HT-29 (cell line): Measurements from ENCODE around the gene IGLL5. TPM values are rescaled to one million over a fixed set of nuclear protein-coding genes. Genes with fewer than 3 reads are reported as not detected.
"Not testable (repeated sequence)": the region's sequence is repeated elsewhere in the genome, so short reads cannot be mapped to it uniquely, and the experiment has no call there.

Source experiments
- DNase-seq: peaks from one replicate; pipeline ENCODE4 v3.0.0-alpha.2; 2015; ENCODE audit warnings: low spot score
- total RNA-seq: library from RNA; depleted of rRNA; stranded (reverse); fragments of >200 nt; shearing (Covaris generic); gene quantifications from 2 replicates; pipeline ENCODE4 v1.2.3, GENCODE V29; 2014

IGLL5 gene
- total RNA-seq, 1 experiment from 2014 or later: not detected

- DNase-seq: not testable (repeated sequence)
These were observed 13.1 kb downstream of the IGLL5 start for GRCh38 chr22:22900527-22901205.

DNA sequence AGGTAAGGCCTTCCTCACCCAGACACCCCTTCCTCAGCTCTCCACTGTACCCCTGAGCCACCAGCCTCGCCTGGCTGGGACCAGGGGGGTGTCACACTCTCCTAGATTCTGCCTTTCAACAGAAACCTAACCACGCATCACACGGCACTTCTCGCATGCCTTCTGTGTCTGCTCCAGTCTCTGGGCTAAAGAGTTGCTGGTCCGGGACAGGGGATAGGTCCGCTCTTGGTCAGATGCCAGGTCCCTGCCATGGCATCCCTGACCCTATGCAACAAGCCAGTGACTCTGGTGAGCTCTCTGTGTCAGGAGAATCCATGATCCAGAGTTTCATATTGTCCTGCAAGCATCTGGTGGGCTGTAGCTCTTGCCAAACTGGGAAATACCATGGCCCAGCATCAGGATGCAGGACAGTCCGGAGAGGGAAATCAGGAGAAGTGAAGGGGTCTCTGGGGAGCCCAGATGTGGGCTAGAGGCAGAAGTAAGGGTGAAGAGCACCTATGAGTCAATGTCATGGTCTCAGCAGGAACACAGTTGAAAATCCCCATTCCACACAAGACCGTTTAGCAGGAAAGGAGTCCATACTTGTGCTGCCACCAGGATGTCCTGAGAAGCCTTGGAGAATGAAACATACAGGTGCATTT lies 14.1 kb downstream of the IGLL5 start:
- no peak for DNase-seq

DNA sequence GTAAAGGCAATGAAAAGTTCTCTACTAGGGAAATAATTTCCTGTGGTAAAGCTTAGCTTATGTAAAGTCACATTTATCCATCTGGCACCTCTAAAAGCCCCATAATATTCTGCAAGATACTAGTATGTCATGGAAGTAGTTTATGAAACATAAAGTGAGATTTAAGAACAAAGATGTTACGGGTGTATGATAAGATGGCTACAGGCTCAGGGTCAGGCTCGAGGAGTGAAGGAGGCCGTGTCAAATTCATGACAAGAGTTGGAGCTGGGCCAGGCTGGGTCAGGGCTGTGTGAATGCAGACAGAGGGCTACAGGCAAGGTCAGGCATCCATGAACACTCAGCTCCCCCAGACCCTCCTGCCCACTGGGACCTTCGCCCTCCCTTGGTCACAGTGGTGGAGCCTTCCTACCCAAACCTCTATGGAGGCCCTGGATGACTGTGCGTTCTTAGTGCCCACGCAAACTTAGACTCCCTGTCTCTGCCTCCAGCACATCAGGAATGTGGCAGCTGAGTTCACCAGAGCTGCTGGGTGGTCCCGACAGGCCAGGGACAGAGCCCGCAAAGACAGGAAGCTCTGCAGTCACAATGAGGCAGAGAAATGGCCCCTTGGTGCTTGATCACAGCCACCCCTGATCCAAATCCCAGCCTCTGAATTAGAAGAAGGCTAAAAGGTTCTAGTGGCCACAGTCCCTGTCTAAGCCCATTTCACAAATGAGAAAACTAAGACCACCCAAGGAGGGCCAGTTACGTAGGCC lies 14.8 kb downstream of the IGLL5 start:
- no peak for DNase-seq

DNA sequence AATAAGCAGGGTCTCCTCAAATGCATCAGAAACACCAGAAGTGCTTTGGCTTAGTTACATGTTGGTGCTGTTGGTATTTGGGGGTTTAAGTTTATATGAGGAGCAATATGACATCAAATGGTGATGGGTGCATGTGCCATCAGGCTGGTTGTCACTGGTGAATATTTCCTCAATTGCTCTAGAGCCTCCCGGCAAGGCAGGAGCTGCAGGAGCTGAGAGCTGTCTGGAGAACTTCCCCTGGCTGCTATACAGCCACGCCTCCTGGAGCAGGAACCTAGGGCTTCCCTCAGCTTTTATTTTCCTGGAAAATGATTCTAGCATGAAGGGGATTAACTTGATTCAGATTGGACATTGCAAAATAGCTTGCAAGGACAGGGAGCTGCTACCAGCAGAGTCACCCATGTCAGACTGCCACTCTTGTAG lies 15.8 kb downstream of the IGLL5 start:
- DNase-seq: no peak

GRCh38 chr22:22903781-22904192 lies 16.2 kb downstream of the IGLL5 start:
- not testable (repeated sequence) for DNase-seq

DNA sequence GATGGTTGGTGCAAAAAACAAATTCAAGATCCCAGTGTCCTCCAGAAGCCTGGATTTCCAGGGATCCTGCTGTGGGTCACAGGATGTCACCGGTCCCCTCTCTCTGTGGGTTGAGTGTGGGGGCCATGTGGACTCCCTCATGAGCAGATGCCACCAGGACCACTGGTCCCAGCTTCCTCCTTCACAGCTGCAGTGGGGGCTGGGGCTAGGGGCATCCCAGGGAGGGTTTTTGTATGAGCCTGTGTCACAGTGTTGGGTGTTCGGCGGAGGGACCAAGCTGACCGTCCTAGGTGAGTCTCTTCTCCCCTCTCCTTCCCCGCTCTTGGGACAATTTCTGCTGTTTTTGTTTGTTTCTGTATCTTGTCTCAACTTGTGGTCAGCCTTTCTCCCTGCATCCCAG lies 17.1 kb downstream of the IGLL5 start:
- not testable (repeated sequence) for DNase-seq

GRCh38 chr22:22906391-22906790 lies 18.8 kb downstream of the IGLL5 start:
- not testable (repeated sequence) for DNase-seq

GRCh38 chr22:22906907-22907550 lies 19.4 kb downstream of the IGLL5 start:
- DNase-seq: no peak

DNA sequence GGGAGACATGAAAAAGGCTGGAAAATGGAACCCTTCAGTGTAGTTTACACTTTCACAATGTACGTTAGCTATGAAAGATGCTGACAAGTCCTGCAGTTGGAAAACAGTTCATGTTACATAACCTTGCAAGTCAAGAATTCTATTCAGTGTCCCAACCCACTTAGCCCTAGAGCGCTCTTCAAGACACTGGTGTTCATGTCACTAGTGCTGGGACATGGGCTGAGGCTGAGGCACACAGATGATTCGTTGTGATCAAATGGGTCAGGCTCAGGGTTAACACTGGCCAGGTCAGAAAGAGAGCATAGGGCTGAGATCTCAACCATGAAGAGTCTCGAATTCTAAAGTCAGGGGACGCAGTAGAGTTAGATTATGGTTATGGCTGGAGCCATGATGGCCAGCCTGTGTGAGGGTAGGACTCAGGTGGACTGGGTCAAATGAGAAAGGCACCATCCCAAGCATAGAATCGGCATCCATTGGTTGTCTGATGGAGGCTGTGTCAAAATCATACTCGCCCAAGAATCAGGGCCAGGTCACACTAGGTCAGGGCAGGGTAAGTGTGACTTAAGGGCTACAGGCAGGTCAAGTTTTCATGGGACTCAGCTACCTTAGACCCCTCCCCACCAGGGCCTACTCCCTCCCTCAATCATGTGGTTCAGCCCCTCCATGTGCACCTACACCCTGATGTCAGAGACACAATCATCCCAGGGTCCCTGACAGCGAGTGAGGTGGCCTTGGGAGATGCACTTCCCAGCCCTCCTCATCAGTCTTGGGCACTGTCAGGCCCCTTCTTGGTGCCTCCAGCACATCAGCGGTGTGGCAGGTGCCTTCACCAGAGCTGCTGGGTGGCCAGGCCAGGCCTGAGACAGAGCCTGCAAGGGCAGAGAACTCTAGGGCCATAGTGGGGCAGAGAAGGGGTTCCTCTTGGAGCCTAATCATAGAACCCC lies 20.2 kb downstream of the IGLL5 start:
- no peak for DNase-seq

DNA sequence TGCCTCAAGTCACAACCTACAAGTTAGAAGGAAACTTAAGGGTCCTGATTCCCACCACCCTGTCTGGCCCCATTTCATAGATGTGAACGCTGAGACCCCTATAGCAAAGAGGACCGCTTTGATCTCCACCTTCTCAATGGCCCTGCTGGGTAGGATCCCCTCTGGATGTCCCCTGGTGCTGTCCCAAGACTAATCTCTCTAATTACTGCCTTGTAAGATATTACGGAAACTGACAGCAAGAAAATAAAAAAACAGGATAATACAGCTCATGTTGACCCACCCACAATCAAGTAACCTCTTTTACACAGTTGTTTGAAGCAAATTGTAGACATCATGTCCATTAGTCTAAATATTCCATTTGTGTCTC lies 20.9 kb downstream of the IGLL5 start:
- DNase-seq: no peak

DNA sequence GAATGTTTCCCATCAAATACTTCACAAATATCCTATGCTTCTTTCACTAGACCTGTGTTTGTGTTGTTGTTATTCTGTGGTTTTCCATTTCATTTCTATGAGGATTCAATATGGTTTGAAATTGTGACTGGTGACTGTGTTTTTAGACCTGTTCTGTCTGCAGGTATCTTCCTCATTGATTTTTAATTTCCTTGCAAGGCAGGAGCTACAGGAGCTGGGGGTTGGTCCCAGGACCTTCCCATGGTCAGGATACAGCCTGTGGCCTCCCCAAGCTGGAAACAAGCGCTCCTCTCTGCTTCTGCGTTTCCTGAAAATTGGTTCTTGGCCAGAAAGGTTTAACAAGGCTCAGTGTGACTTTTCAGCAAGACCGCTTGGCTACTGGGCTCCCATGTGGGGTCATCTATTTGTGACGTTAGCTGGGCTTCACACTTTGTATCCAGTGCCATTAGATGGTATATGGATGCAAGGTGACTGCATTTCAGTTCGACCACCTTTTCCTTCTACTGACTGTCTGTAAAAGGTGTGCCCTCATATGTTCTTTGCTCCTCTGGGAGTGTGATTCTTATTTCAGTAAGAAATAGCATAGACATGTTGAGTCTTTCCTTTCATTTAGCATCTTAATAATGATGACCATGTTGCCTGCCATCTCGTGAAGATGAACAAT lies 21.5 kb downstream of the IGLL5 start:
- no peak for DNase-seq

- DNase-seq: no peak
These were observed 22.1 kb downstream of the IGLL5 start for GRCh38 chr22:22909605-22910271.

GRCh38 chr22:22910272-22911240 lies 22.9 kb downstream of the IGLL5 start:
- no peak for DNase-seq

GRCh38 chr22:22911327-22912134 lies 23.9 kb downstream of the IGLL5 start:
- no peak for DNase-seq

- DNase-seq: no peak
These were observed 24.7 kb downstream of the IGLL5 start for GRCh38 chr22:22912135-22912987.

DNA sequence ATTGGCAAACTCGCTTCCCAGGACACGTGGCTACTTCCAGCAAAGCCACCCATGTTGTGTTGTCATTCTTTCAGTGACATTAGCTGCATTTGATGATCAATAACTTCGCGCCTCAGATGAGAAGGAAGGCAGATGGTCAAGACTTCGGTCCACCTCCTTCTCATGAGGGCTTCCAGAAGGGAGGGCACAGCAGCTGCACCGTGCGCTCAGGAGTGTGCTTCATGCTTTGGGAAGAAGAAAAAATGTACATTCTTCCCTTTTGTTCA lies 25.3 kb downstream of the IGLL5 start:
- DNase-seq: no peak

DNA sequence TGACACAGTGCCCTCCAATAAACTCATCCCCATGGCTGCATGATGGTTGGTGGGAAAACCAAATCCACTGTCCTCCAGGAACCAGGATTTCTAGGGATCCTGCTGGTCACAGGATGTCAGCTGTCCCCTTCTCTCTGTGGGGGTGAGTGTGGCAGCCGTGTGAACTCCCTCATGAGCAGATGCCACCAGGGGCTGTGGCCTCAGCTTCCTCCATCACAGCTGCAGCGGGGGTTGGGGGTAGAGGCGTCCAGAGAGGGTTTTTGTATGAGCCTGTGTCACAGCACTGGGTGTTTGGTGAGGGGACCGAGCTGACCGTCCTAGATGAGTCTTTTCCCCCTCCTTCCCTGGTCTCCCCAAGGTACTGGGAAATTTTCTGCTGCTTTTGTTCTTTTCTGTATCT lies 26.4 kb downstream of the IGLL5 start:
- no peak for DNase-seq
